Liver (tissue), 9 donors: Measurements from ENCODE around the gene CLDN20. TPM values are rescaled to one million over a fixed set of nuclear protein-coding genes. Genes with fewer than 3 reads are reported as not detected.

Experiments
- DNase-seq: peaks from one replicate; pipeline ENCODE4 v3.0.0-alpha.2; 2017; ENCODE audit warnings: low spot score
- H3K27ac ChIP-seq, 2 donors: one replicate each; pipeline ENCODE4 v1.7.0; 2013; ENCODE audit warnings: inconsistent platforms in 2 of 2, low read length in 2 of 2, control low read depth in 1 of 2, low read depth in 1 of 2, mild to moderate bottlenecking in 1 of 2
- H3K27me3 ChIP-seq, 4 donors: one replicate each; pipeline versions ENCODE4 v1.6.1 to v1.7.0; 2013; ENCODE audit warnings: low read length in 3 of 4, inconsistent platforms in 1 of 4, mild to moderate bottlenecking in 1 of 4, moderate library complexity in 1 of 4; ENCODE audit not compliant: control insufficient read depth in 4 of 4, insufficient read depth in 4 of 4
- H3K36me3 ChIP-seq, 4 donors: one replicate each; pipeline versions ENCODE4 v1.6.1 to v1.7.0; 2013; ENCODE audit warnings: low read length in 3 of 4, mild to moderate bottlenecking in 3 of 4, low read depth in 1 of 4, moderate library complexity in 1 of 4; ENCODE audit not compliant: control insufficient read depth in 4 of 4, insufficient read depth in 3 of 4
- H3K4me1 ChIP-seq, 4 donors: one replicate each; pipeline versions ENCODE4 v1.6.1 to v1.7.0; 2013; ENCODE audit warnings: low read length in 3 of 4, mild to moderate bottlenecking in 3 of 4, moderate library complexity in 1 of 4; ENCODE audit not compliant: control insufficient read depth in 4 of 4, insufficient read depth in 4 of 4
- H3K4me3 ChIP-seq, 3 donors: one replicate each; pipeline versions ENCODE4 v1.6.1 to v1.7.0; 2013; ENCODE audit warnings: low read length in 3 of 3, control low read depth in 1 of 3, low read depth in 1 of 3, mild to moderate bottlenecking in 1 of 3
- H3K9ac ChIP-seq, 2 donors: one replicate each; pipeline ENCODE4 v1.7.0; 2013; ENCODE audit warnings: low read length in 2 of 2, mild to moderate bottlenecking in 2 of 2, moderate library complexity in 2 of 2, control low read depth in 1 of 2, low read depth in 1 of 2
- H3K9me3 ChIP-seq, 4 donors: one replicate each; pipeline versions ENCODE4 v1.6.1 to v1.7.0; 2013; ENCODE audit warnings: low read length in 3 of 4; ENCODE audit not compliant: control insufficient read depth in 4 of 4
- EGR1 ChIP-seq, 2 donors: IDR thresholded peaks; 2 replicates each; pipeline ENCODE4 v1.6.1; 2016 to 2018; ENCODE audit warnings: antibody characterized with exemption in 2 of 2, low read depth in 2 of 2
- FOXA1 ChIP-seq: IDR thresholded peaks from 2 replicates; pipeline ENCODE4 v1.6.1; 2016; ENCODE audit warnings: antibody characterized with exemption
- FOXA2 ChIP-seq: IDR thresholded peaks from 2 replicates; pipeline ENCODE4 v1.6.1; 2016; ENCODE audit warnings: antibody characterized with exemption
- GABPA ChIP-seq, 2 donors: IDR thresholded peaks in 1 of 2; conservative IDR thresholded peaks in 1 of 2; 2 replicates each; pipeline ENCODE4 v1.6.1; 2016; ENCODE audit warnings: antibody characterized with exemption in 2 of 2, mild to moderate bottlenecking in 1 of 2, moderate library complexity in 1 of 2
- HNF4A ChIP-seq, 2 donors: conservative IDR thresholded peaks; 2 replicates each; pipeline ENCODE4 v1.6.1; 2016; ENCODE audit warnings: antibody characterized with exemption in 2 of 2, mild to moderate bottlenecking in 2 of 2
- HNF4G ChIP-seq: IDR thresholded peaks from 2 replicates; pipeline ENCODE4 v1.6.1; 2016; ENCODE audit warnings: antibody characterized with exemption
- JUND ChIP-seq, 2 donors: IDR thresholded peaks; 2 replicates each; pipeline ENCODE4 v1.6.1; 2016; ENCODE audit warnings: antibody characterized with exemption in 2 of 2
- MAX ChIP-seq: IDR thresholded peaks from 2 replicates; pipeline ENCODE4 v1.6.1; 2016; ENCODE audit warnings: antibody characterized with exemption
- NR2F2 ChIP-seq: IDR thresholded peaks from 2 replicates; pipeline ENCODE4 v1.6.1; 2016; ENCODE audit warnings: antibody characterized with exemption
- RAD21 ChIP-seq, 2 donors: IDR thresholded peaks; 2 replicates each; pipeline ENCODE4 v1.6.1; 2016; ENCODE audit warnings: antibody characterized with exemption in 2 of 2, mild to moderate bottlenecking in 2 of 2
- REST ChIP-seq: IDR thresholded peaks from 2 replicates; pipeline ENCODE4 v1.6.1; 2016; ENCODE audit warnings: antibody characterized with exemption, mild to moderate bottlenecking
- RXRA ChIP-seq, 2 donors: IDR thresholded peaks; 2 replicates each; pipeline ENCODE4 v1.6.1; 2017 to 2018; ENCODE audit warnings: antibody characterized with exemption in 2 of 2, mild to moderate bottlenecking in 1 of 2
- SP1 ChIP-seq: IDR thresholded peaks from 2 replicates; pipeline ENCODE4 v1.6.1; 2018; ENCODE audit warnings: antibody characterized with exemption, mild to moderate bottlenecking
- TAF1 ChIP-seq: conservative IDR thresholded peaks from 2 replicates; pipeline ENCODE4 v1.6.1; 2016; ENCODE audit warnings: antibody characterized with exemption, mild to moderate bottlenecking
- YY1 ChIP-seq: IDR thresholded peaks from 2 replicates; pipeline ENCODE4 v1.6.1; 2016; ENCODE audit warnings: antibody characterized with exemption, mild to moderate bottlenecking
- ZBTB33 ChIP-seq: IDR thresholded peaks from 2 replicates; pipeline ENCODE4 v1.6.1; 2016; ENCODE audit warnings: antibody characterized with exemption
- WGBS: extraction: QIAGEN DNeasy Blood & Tissue Kit; methylation state at CpG from one replicate; pipeline ENCODE4 v1.1.7; 2013; 5-methylcytosine and 5-hydroxymethylcytosine counted together
- polyA plus RNA-seq, 2 donors: library from polyadenylated mRNA; stranded (reverse) in 1 of 2; unstranded in 1 of 2; fragments of 200-250 nt in 1 of 2; fragments of >200 nt in 1 of 2; fragmentation: Nextera tagmentation in 1 of 2; extraction: Ambion mirVana in 1 of 2; gene quantifications; one replicate each; pipeline versions ENCODE4 v1.2.1 to v1.2.3, GENCODE V29; 2013 to 2015
- total RNA-seq, 2 donors: library from RNA; depleted of rRNA; stranded (reverse); fragments of >200 nt; gene quantifications; one replicate each; pipeline ENCODE4 v1.2.3, GENCODE V29; 2014
- TF ChIP-seq, protein P1 (sequence below): fragments of 150-350 bp; IDR thresholded peaks from 2 replicates; pipeline ENCODE4 v1.5.1; 2017; ENCODE audit warnings: improper control_type of control experiment, low read depth, low read length; ENCODE audit not compliant: missing input control
- TF ChIP-seq, protein P2 (sequence below): IDR thresholded peaks from 2 replicates; pipeline ENCODE4 v1.6.1; 2016; ENCODE audit warnings: antibody characterized with exemption
- donor health status: healthy.
- donor health status: healthy.
- donor health status: healthy.
- donor health status: healthy.
- donor health status: healthy.

Gene CLDN20
- total and polyA plus RNA-seq, 4 donors: 0.26 TPM; not detected in 3

DNA sequence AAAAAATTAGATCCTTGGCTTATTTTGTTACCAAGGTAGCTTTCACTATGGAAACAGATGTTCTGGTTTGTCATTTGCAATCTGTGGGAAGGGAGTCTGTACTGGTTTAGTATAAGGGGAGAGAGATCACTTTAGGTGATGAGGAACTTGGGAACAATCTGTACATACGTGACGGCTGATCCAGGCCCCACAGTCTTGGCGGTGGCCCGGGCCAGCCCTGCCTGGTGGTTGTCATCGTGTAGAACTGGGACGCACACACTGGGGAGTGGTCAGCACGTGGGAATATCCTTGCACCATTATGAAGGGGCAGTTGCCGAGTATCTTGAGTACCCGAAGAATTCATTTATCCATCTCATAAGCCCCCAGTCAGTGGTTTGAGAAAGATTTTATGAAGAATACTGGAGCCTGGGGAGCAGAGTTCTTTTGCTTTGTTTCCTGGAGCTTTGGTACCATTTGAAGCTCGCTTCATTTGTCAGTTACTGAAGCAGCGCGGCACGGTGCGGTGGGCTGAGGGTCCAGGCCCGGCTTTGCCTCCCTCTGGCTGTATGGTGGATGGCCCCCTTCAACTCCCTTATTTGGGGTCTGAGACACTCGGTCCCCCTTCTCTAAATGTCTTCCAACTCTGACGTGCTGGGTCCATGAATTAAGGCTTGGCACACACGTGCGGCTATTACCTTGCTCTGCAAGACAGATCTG is 22.8 kb upstream of the CLDN20 start:
- Histone ChIP-seq H3K4me3 (no peak overlapping the region), H3K27ac (no peak overlapping the region), H3K4me1 (no peaks in the 10 kb centered on the region), H3K27me3 (no peaks in the 10 kb centered on the region), H3K36me3 (no peaks in the 10 kb centered on the region), H3K9ac (no peak overlapping the region), H3K9me3 (no peaks in the 10 kb centered on the region)
- WGBS: 96% methylated on average over 19 of the region's 19 CpGs
- no peak for TF ChIP-seq MAX
- no peak for TF ChIP-seq RXRA (IDR thresholded peaks at IDR 0.05)
- TF ChIP-seq ZBTB33: no peak
- no peak for TF ChIP-seq EGR1 (IDR thresholded peaks at IDR 0.05; ENCODE audit: low read depth in 2 of 2)
- no peak for TF ChIP-seq REST
- TF ChIP-seq NR2F2: no peak
- TF ChIP-seq, protein P1, sequence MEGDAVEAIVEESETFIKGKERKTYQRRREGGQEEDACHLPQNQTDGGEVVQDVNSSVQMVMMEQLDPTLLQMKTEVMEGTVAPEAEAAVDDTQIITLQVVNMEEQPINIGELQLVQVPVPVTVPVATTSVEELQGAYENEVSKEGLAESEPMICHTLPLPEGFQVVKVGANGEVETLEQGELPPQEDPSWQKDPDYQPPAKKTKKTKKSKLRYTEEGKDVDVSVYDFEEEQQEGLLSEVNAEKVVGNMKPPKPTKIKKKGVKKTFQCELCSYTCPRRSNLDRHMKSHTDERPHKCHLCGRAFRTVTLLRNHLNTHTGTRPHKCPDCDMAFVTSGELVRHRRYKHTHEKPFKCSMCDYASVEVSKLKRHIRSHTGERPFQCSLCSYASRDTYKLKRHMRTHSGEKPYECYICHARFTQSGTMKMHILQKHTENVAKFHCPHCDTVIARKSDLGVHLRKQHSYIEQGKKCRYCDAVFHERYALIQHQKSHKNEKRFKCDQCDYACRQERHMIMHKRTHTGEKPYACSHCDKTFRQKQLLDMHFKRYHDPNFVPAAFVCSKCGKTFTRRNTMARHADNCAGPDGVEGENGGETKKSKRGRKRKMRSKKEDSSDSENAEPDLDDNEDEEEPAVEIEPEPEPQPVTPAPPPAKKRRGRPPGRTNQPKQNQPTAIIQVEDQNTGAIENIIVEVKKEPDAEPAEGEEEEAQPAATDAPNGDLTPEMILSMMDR: no peak
- no peak for TF ChIP-seq TAF1
- TF ChIP-seq JUND (IDR thresholded peaks at IDR 0.05): no peak
- TF ChIP-seq YY1: no peak
- no peak for TF ChIP-seq FOXA2
- no peak for TF ChIP-seq GABPA (IDR thresholded peaks at IDR 0.05 in 1 of 2, conservative IDR thresholded peaks at IDR 0.05 in 1 of 2)
- no peak for TF ChIP-seq HNF4A (conservative IDR thresholded peaks at IDR 0.05)
- TF ChIP-seq HNF4G: no peak
- TF ChIP-seq FOXA1: no peak
- TF ChIP-seq, protein P2, sequence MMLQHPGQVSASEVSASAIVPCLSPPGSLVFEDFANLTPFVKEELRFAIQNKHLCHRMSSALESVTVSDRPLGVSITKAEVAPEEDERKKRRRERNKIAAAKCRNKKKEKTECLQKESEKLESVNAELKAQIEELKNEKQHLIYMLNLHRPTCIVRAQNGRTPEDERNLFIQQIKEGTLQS: no peak
- TF ChIP-seq RAD21 (IDR thresholded peaks at IDR 0.05): no peak
- TF ChIP-seq SP1: no peak
- no peak for DNase-seq
